Left hindlimb (tissue), 1 donor: Measurements from ENCODE around the gene CNDP1.

Experiments
- DNase-seq: peaks from one replicate; pipeline ENCODE4 v3.0.0-alpha.2; 2018

CNDP1 gene

GRCh38 chr18:74630804-74631203 is 96.5 kb downstream of the CNDP1 start:
- DNase-seq, result no peak

- no peak for DNase-seq
Observed at GRCh38 chr18:74631212-74631611, 96.9 kb downstream of the CNDP1 start.

DNA sequence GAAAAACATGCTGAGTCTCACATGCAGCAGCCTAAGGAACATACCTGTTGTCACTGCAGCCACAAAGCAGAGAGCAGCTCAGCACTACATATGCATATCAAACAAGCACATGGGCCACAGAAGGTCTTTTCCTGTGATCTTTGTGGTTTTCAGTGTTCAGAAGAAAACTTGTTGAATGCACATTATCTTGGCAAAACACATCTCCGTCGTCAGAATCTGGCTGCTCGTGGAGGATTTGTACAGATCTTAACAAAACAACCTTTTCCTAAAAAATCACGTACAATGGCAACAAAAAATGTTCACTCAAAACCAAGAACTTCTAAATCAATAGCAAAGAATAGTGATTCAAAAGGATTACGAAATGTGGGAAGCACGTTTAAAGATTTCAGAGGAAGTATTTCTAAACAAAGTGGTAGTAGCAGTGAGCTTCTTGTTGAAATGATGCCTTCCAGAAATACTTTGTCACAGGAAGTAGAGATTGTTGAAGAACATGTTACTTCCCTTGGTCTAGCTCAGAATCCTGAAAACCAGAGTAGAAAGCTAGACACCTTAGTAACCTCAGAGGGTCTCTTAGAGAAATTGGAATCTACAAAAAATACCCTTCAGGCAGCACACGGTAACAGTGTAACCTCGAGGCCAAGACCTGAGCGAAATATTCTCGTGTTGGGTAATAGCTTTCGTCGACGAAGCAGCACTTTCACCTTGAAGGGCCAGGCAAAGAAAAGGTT is 97.5 kb downstream of the CNDP1 start:
- DNase-seq, result no peak

DNA sequence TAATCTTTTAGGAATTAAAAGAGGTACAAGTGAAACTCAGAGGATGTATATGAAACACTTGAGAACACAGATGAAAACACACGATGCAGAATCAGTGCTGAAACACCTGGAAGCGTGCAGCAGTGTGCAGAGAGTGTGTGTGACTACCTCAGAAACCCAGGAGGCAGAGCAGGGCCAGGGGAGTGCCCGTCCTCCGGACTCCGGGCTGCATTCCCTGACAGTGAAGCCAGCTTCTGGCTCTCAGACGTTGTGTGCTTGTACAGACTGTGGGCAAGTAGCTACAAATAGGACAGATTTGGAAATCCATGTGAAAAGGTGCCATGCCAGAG is 98.0 kb downstream of the CNDP1 start:
- DNase-seq, result no peak

DNA sequence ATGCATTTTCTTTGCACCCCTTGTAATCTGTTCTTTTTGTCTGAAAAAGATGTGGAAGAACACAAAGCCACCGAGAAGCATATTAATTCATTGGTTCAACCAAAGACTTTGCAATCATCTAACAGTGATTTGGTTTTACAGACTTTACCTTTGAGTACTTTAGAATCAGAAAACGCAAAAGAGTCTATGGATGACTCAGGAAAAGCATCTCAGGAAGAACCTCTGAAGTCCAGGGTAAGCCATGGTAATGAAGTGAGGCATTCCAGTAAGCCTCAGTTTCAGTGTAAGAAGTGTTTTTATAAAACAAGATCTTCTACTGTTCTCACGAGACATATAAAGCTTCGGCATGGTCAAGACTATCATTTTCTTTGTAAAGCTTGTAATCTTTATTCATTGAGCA is 98.6 kb downstream of the CNDP1 start:
- DNase-seq, result no peak

DNA sequence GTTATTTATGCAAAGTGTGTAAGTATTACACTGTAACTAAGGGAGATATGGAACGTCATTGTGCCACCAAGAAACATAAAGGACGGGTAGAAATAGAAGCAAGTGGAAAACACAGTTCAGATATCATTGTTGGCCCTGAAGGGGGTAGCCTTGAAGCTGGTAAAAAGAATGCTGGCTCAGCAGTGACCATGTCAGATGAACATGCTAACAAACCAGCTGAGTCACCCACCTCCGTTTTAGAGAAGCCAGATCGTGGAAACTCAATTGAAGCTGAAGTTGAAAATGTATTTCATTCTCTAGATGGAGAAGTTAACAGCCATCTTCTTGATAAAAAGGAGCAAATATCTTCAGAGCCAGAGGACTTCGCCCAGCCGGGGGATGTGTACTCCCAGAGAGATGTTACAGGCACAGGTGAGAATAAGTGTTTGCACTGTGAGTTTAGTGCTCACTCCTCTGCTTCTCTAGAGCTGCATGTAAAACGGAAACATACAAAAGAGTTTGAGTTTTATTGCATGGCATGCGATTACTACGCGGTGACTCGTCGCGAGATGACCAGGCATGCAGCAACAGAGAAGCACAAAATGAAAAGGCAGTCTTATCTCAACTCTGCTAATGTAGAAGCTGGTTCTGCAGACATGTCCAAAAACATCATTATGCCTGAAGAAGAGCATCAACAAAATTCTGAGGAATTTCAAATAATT is 99.5 kb downstream of the CNDP1 start:
- DNase-seq, result no peak

DNA sequence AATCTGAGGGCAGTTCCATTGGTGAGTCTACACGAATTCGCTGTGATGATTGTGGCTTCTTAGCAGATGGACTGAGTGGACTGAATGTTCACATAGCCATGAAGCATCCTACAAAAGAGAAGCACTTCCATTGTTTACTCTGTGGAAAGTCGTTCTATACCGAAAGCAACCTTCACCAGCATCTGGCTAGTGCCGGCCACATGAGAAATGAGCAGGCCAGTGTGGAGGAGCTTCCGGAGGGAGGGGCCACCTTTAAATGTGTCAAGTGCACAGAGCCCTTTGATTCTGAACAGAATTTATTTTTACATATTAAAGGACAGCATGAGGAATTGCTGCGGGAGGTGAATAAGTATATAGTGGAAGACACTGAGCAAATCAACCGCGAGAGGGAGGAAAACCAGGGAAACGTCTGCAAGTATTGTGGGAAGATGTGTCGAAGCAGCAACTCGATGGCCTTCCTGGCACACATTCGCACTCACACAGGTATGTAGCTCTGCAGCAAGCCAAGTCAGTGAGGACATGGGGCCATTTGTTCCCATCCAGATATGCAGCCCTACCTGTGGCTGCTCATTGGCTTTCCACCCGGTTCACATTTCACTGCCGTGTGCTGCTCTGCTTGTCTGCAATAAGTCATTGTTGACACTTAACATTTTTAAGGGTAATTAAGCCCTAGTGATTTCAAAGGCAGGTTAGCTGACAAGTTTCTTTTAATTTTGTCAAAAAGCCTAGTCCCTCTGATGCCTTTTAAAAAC is 101.1 kb downstream of the CNDP1 start:
- no peak for DNase-seq
